B cell (primary cell): Measurements from ENCODE around the gene VIL1. TPM values are rescaled to one million over a fixed set of nuclear protein-coding genes. Genes with fewer than 3 reads are reported as not detected.

Experiments used
- ATAC-seq: fragments of 200-7000 bp; cut with Tn5 transposase; one replicate; pipeline ENCODE4 v1.10.0; 2021; ENCODE audit warnings: low read depth, mild to moderate bottlenecking, moderate number of reproducible peaks, moderate library complexity
- CTCF ChIA-PET: fragments of 350-600 bp; sonication (Branson Sonifier 250); formaldehyde crosslinking; loops from one replicate; lab custom pipeline; 2021; ENCODE audit warnings: antibody characterized with exemption, inconsistent platforms; lab: Charles Lee
- POLR2A ChIA-PET: fragments of 350-600 bp; sonication (Branson Sonifier 250); formaldehyde crosslinking; loops from one replicate; lab custom pipeline; 2021; ENCODE audit warnings: antibody characterized with exemption; lab: Charles Lee
- DNase-seq: peaks from one replicate; pipeline ENCODE4 v3.0.0; 2013
- H2AFZ ChIP-seq: 2 replicates; pipeline ENCODE4 v1.6.1; 2012; ENCODE audit warnings: mild to moderate bottlenecking, low read depth, low read length; ENCODE audit not compliant: insufficient read depth, poor library complexity, severe bottlenecking
- H3K27ac ChIP-seq, 2 donors: 1 replicate in 1 of 2; 2 replicates in 1 of 2; pipeline ENCODE4 v1.5.1; 2012 to 2013; ENCODE audit warnings: low read length in 2 of 2, mild to moderate bottlenecking in 2 of 2, moderate library complexity in 1 of 2
- H3K27me3 ChIP-seq, 4 experiments: fragments of 200-600 bp in 1 of 4; sonication (generic) in 1 of 4; replicated peaks in 1 of 4; 1 replicate in 2 of 4; 2 replicates in 2 of 4; pipeline versions ENCODE4 v1.6.1 to v1.7.0; 2013 to 2016; ENCODE audit warnings: low read length in 3 of 4, mild to moderate bottlenecking in 2 of 4, mixed read lengths in 1 of 4, moderate library complexity in 1 of 4; ENCODE audit not compliant: insufficient read depth in 4 of 4, control insufficient read depth in 3 of 4; ENCODE audit errors: control extremely low read depth in 1 of 4
- H3K36me3 ChIP-seq, 2 experiments: replicated peaks in 1 of 2; 1 replicate in 1 of 2; 2 replicates in 1 of 2; pipeline versions ENCODE4 v1.6.1 to v1.7.1; 2013; ENCODE audit warnings: low read length in 1 of 2; ENCODE audit not compliant: insufficient read depth in 2 of 2, control insufficient read depth in 1 of 2; ENCODE audit errors: control extremely low read depth in 1 of 2, extremely low read depth in 1 of 2
- H3K4me1 ChIP-seq, 2 donors: fragments of 200-600 bp in 1 of 2; sonication (generic) in 1 of 2; 1 replicate in 1 of 2; 2 replicates in 1 of 2; pipeline versions ENCODE4 v1.5.1 to v1.6.1; 2013 to 2017; ENCODE audit warnings: low read length in 2 of 2; ENCODE audit not compliant: control insufficient read depth in 2 of 2, insufficient read depth in 2 of 2
- H3K4me2 ChIP-seq: replicated peaks from 2 replicates; pipeline ENCODE3; 2012; ENCODE audit warnings: mild to moderate bottlenecking, low read depth, low read length; ENCODE audit not compliant: poor library complexity, severe bottlenecking
- H3K4me3 ChIP-seq, 5 experiments: fragments of 200-600 bp in 1 of 5; sonication (generic) in 1 of 5; 1 replicate in 3 of 5; 2 replicates in 2 of 5; pipeline versions ENCODE4 v1.5.1 to v1.7.0; 2011 to 2016; ENCODE audit warnings: low read length in 4 of 5, mild to moderate bottlenecking in 4 of 5, low read depth in 2 of 5, control low read depth in 1 of 5, moderate library complexity in 1 of 5; ENCODE audit not compliant: insufficient read depth in 1 of 5; ENCODE audit errors: control extremely low read depth in 1 of 5, extremely low read depth in 1 of 5
- H3K79me2 ChIP-seq: fragments of 200-600 bp; sonication (generic); one replicate; pipeline ENCODE4 v1.6.0; 2016; ENCODE audit warnings: low read length; ENCODE audit not compliant: control insufficient read depth, insufficient read depth
- H3K9ac ChIP-seq: fragments of 200-600 bp; sonication (generic); 2 replicates; pipeline ENCODE4 v1.6.1; 2017; ENCODE audit warnings: mild to moderate bottlenecking, low read length, moderate library complexity
- H3K9me3 ChIP-seq, 3 donors: one replicate each; pipeline versions ENCODE4 v1.6.1 to v1.7.1; 2013; ENCODE audit warnings: low read length in 2 of 3; ENCODE audit not compliant: control insufficient read depth in 2 of 3, insufficient read depth in 1 of 3; ENCODE audit errors: control extremely low read depth in 1 of 3
- H4K20me1 ChIP-seq: 2 replicates; pipeline ENCODE4 v1.6.0; 2012; ENCODE audit warnings: mild to moderate bottlenecking, low read length; ENCODE audit not compliant: insufficient read depth, control insufficient read depth, poor library complexity, severe bottlenecking
- H3K27ac Mint-ChIP-seq: one replicate; pipeline ENCODE4 v1.8.0; 2021; ENCODE audit warnings: mixed read lengths
- H3K27me3 Mint-ChIP-seq: one replicate; pipeline ENCODE4 v1.8.0; 2021; ENCODE audit warnings: mixed read lengths
- H3K4me1 Mint-ChIP-seq: one replicate; pipeline ENCODE4 v1.8.0; 2021; ENCODE audit warnings: mixed read lengths
- H3K4me3 Mint-ChIP-seq: one replicate; pipeline ENCODE4 v1.8.0; 2021; ENCODE audit warnings: mixed read lengths
- H3K9me3 Mint-ChIP-seq: one replicate; pipeline ENCODE4 v1.8.0; 2022; ENCODE audit warnings: mixed read lengths; ENCODE audit not compliant: insufficient read depth
- EZH2 ChIP-seq: IDR thresholded peaks from 2 replicates; pipeline ENCODE4 v1.6.1; 2012; ENCODE audit warnings: borderline replicate concordance, low read depth, mild to moderate bottlenecking, moderate library complexity, low read length; ENCODE audit not compliant: insufficient read depth, poor library complexity, severe bottlenecking
- WGBS: methylation state at CpG from one replicate; pipeline ENCODE4 v1.1.5; 2013; ENCODE audit warnings: missing lambda C conversion rate; ENCODE audit not compliant: insufficient coverage; 5-methylcytosine and 5-hydroxymethylcytosine counted together
- intact Hi-C: fragments of 100-400 bp; cut with micrococcal nuclease; formaldehyde crosslinking; loops from one replicate; pipeline ENCODE4 v1.10.0; 2022
- polyA minus RNA-seq: library from RNA; depleted of rRNA, polyadenylated mRNA; stranded (reverse); fragments of >200 nt; gene quantifications from 2 replicates; pipeline ENCODE4 v1.2.3, GENCODE V29; 2012
- polyA plus RNA-seq: library from polyadenylated mRNA; depleted of rRNA; stranded (reverse); fragments of >200 nt; gene quantifications from 2 replicates; pipeline ENCODE4 v1.2.3, GENCODE V29; 2012
- total RNA-seq, 2 donors: library from RNA; stranded (reverse); fragments of 120-200 nt in 1 of 2; gene quantifications; 1 replicate in 1 of 2; 2 replicates in 1 of 2; pipeline versions ENCODE4 v1.2.3 to v1.2.4, GENCODE V29; 2013 to 2022
- TF ChIP-seq, protein P1 (sequence below): fragments of 200-600 bp; IDR thresholded peaks from one replicate; pipeline ENCODE4 v1.8.0; 2022; ENCODE audit warnings: antibody characterized with exemption, mild to moderate bottlenecking

VIL1 gene
- total RNA-seq = not detected in 2 replicates
- 1.3 TPM for total RNA-seq (2013)
- polyA plus RNA-seq = 0.06 TPM in 1 of 2 replicates, not detected in the other
- 0.50 TPM in 1 of 2 replicates, not detected in the other for polyA minus RNA-seq

DNA sequence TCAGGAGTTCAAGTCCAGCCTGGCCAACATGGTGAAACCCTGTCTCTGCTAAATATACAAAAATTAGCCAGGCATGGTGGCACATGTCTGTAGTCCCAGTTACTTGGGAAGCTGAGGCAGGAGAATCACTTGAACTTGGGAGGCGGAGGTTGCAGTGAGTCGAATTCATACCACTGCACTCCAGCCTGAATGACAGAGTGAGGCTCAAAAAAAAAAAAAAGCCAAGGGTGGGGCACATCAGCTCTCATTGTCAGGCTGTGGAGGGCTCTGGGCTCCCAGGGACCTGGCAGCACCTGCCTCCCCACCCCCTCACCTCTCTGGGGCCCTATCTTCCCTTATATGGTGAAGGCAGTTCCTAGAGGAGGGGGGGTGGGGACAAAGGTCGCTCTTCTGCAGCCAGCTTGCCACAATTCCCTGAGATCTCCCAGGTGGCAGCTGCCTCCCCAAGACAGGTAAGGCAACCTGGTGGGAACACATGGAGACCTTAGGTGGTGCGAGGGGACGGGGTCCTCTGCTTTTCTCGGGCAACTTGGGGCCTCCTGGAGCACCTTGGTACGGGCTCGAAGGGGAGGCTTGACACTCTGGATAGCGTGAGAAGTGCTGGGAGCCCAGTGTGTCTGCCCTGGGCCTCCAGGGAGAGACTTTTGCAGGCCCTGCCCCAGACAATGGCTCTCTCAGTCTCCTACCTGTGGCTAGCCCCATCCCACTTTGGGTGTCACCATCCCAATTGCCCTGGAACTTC is at the start of gene VIL1:
Gene VIL1, plus strand, starts transcription at position 407 of the 742 bp plus-strand sequence. CDS start 4,656 bp downstream, outside the sequence.
- no peak for DNase-seq
- Histone ChIP-seq H4K20me1 (no peaks in the 10 kb centered on the region), H3K27ac (no peak within 1 kb of the TSS), H3K27me3 (no peaks in the 10 kb centered on the region), H3K4me2 (no peak within 1 kb of the TSS), H3K9ac (no peak within 1 kb of the TSS), H3K36me3 (no peaks in the 10 kb centered on the region), H3K9me3 (no peaks in the 10 kb centered on the region), H3K79me2 (no peaks in the 10 kb centered on the region), H3K4me1 (no peaks in the 10 kb centered on the region), H3K4me3 (no peak within 1 kb of the TSS), H2AFZ (no peak within 1 kb of the TSS)
- no peaks in the 10 kb centered on the region for H3K4me1 Mint-ChIP-seq
- no peaks in the 10 kb centered on the region for H3K9me3 Mint-ChIP-seq
- ChIA-PET CTCF (no interaction called here), POLR2A (no interaction called here)
- no peak for ATAC-seq
- TF ChIP-seq, protein P1, sequence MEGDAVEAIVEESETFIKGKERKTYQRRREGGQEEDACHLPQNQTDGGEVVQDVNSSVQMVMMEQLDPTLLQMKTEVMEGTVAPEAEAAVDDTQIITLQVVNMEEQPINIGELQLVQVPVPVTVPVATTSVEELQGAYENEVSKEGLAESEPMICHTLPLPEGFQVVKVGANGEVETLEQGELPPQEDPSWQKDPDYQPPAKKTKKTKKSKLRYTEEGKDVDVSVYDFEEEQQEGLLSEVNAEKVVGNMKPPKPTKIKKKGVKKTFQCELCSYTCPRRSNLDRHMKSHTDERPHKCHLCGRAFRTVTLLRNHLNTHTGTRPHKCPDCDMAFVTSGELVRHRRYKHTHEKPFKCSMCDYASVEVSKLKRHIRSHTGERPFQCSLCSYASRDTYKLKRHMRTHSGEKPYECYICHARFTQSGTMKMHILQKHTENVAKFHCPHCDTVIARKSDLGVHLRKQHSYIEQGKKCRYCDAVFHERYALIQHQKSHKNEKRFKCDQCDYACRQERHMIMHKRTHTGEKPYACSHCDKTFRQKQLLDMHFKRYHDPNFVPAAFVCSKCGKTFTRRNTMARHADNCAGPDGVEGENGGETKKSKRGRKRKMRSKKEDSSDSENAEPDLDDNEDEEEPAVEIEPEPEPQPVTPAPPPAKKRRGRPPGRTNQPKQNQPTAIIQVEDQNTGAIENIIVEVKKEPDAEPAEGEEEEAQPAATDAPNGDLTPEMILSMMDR = no peak
- TF ChIP-seq EZH2 = no peak
- no peaks in the 10 kb centered on the region for H3K27me3 Mint-ChIP-seq
- intact Hi-C loops = no loop called here
- H3K4me3 Mint-ChIP-seq = no peak within 1 kb of the TSS
- no peak within 1 kb of the TSS for H3K27ac Mint-ChIP-seq
- WGBS = 89% methylated on average over 9 of the region's 9 CpGs

GRCh38 chr2:218369330-218369729 is 49.6 kb upstream of the VIL1 start:
- DNase-seq (no peak), ATAC-seq (no peak)
- H3K27ac ChIP-seq = no peak overlapping the region
- peak overlapping the region; percentile 9 for H2AFZ ChIP-seq
- peak overlapping the region; percentile 35 for H3K4me3 Mint-ChIP-seq
- intact Hi-C loops = no loop called here
- no CpG with 5 or more reads among the region's 2 CpGs for WGBS
- ChIA-PET CTCF (interaction anchor here (0.6 to 2.5 kb wide), 4 partner anchors 13 to 160 kb away, joined by 3 to 11 read pairs (median 5); partner anchors contain the start of gene CATIP), POLR2A (interaction anchor here (1.0 kb wide), 1 partner anchor 37 kb away, joined by 3 read pairs; no protein-coding TSS in a partner anchor)
- H3K27ac Mint-ChIP-seq = peak overlapping the region; percentile 63
- TF ChIP-seq EZH2 = no peak
- TF ChIP-seq, protein P1 = no peak
- no peak overlapping the region for H3K9ac ChIP-seq
- no peaks in the 10 kb centered on the region for H3K9me3 Mint-ChIP-seq
- H3K9me3 ChIP-seq = peaks cover 0 to 10% (median 2%) of the 10 kb centered on the region in 3 donors
- H3K79me2 ChIP-seq = no peaks in the 10 kb centered on the region
- H3K4me2 ChIP-seq = no peak overlapping the region
- H3K27me3 ChIP-seq = no peaks in the 10 kb centered on the region
- no peaks in the 10 kb centered on the region for H3K27me3 Mint-ChIP-seq
- no peaks in the 10 kb centered on the region for H4K20me1 ChIP-seq
- H3K4me3 ChIP-seq = peak overlapping the region in 1 of 5 experiments; percentile 41
- H3K4me1 ChIP-seq = peaks cover 19 to 41% of the 10 kb centered on the region in 2 donors
- no peaks in the 10 kb centered on the region for H3K36me3 ChIP-seq
- H3K4me1 Mint-ChIP-seq = peaks cover 28% of the 10 kb centered on the region
